GM10266 (cell line): Measurements from ENCODE around the gene MID1IP1.

Experiments
- DNase-seq: peaks from one replicate; pipeline ENCODE4 v3.0.0; 2012; ENCODE audit errors: extremely low spot score
- TF ChIP-seq, protein P1 (sequence below): IDR thresholded peaks from 2 replicates; pipeline ENCODE4 v1.5.1; 2012; ENCODE audit warnings: mild to moderate bottlenecking, low read depth; ENCODE audit not compliant: control insufficient read depth, insufficient read depth; ENCODE audit errors: missing control alignments

Gene MID1IP1

DNA sequence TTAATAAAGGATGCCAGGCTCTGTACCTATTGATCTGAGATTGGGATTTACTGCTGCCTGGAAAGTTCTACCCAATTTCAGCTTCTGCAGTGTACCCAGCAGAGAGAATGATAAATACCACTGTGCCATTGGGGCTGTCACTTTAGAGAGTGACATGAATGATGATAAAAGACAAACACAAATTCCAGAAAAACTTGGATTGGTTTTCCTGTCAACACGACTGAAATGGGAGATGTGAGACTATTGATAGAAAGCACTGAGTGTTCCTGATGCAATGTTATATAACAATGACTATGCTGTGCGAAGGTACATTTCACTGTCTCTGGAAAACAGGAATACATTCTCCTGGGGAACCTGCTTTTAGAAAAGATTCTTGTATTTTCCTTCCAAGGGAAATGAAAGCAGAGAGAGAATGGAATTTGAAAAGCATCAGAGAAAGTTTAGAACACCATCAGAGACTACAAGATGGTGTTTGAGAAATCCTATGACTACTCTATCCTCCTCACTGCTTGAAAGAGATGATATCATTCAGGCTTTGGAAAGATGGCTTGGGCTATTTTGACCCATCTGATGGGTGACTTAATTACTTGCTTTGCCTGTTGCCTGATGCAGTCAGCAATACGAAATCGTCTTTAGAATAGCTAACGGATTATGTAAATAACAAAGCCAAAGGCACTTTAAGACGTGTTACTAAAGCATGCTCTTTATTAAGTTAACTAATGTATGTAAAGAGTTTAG is 49.7 kb downstream of the MID1IP1 start:
- DNase-seq: no peak

DNA sequence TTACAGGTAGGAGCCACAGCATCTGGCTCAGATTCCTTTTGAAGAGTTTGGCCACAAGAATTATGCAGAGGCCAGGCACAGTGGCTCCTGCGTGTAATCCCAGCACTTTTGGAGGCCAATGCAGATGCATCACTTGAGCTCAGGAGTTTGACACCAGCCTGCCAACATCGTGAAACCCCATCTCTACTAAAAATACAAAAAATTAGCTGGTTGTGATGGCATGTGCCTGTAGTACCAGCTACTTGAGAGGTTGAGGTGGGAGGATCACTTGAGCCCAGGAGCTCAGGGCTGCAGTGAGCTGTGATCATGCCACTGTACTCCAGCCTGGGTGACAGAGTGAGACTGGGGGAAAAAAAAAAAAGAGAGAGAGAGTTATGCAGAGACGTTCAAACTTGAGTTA is 53.0 kb downstream of the MID1IP1 start:
- TF ChIP-seq, protein P1, sequence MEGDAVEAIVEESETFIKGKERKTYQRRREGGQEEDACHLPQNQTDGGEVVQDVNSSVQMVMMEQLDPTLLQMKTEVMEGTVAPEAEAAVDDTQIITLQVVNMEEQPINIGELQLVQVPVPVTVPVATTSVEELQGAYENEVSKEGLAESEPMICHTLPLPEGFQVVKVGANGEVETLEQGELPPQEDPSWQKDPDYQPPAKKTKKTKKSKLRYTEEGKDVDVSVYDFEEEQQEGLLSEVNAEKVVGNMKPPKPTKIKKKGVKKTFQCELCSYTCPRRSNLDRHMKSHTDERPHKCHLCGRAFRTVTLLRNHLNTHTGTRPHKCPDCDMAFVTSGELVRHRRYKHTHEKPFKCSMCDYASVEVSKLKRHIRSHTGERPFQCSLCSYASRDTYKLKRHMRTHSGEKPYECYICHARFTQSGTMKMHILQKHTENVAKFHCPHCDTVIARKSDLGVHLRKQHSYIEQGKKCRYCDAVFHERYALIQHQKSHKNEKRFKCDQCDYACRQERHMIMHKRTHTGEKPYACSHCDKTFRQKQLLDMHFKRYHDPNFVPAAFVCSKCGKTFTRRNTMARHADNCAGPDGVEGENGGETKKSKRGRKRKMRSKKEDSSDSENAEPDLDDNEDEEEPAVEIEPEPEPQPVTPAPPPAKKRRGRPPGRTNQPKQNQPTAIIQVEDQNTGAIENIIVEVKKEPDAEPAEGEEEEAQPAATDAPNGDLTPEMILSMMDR: no peak
- no peak for DNase-seq

More for the DNA sequence above, 49.7 kb downstream of the MID1IP1 start:
- TF ChIP-seq, protein P1: no peak
